Measurements from ENCODE around the gene ATP6V1E1. TPM values are rescaled to one million over a fixed set of nuclear protein-coding genes. Genes with fewer than 3 reads are reported as not detected.
"Not testable (repeated sequence)": the region's sequence is repeated elsewhere in the genome, so short reads cannot be mapped to it uniquely, and the experiment has no call there.

Gene ATP6V1E1
- total RNA-seq, 2 experiments from 2014 or later, result 68.1 to 68.2 TPM

- no peak overlapping the region for H3K4me3 Mint-ChIP-seq
- no peak for ATAC-seq
- CTCF ChIA-PET, result no interaction called here
- POLR2A ChIA-PET, result no interaction called here
- H3K27ac Mint-ChIP-seq, result no peak overlapping the region
- peaks cover 5% of the 10 kb centered on the region for H3K4me1 Mint-ChIP-seq (ENCODE audit: low read depth)
- H3K9me3 Mint-ChIP-seq, result no peaks in the 10 kb centered on the region
- DNase-seq, result no peak
- no peak for TF ChIP-seq CTCF (IDR thresholded peaks at IDR 0.05)
- intact Hi-C loops (cut with micrococcal nuclease), result no loop called here
- H3K27me3 Mint-ChIP-seq, result no peaks in the 10 kb centered on the region
- peaks cover 7% of the 10 kb centered on the region for H3K36me3 Mint-ChIP-seq (ENCODE audit: low read depth)
Observed at GRCh38 chr22:17648569-17648968, 20.0 kb upstream of the ATP6V1E1 start.

- no peak for DNase-seq
- CTCF ChIA-PET, result no interaction called here
- TF ChIP-seq CTCF (IDR thresholded peaks at IDR 0.05), result no peak
- POLR2A ChIA-PET, result no interaction called here
- Mint-ChIP-seq H3K4me1 (ENCODE audit: low read depth) (peaks cover 4% of the 10 kb centered on the region), H3K4me3 (no peak overlapping the region), H3K36me3 (ENCODE audit: low read depth) (peaks cover 5% of the 10 kb centered on the region), H3K27ac (no peak overlapping the region), H3K27me3 (no peaks in the 10 kb centered on the region), H3K9me3 (no peaks in the 10 kb centered on the region)
- intact Hi-C loops (cut with micrococcal nuclease), result no loop called here
- ATAC-seq, result no peak
Observed at GRCh38 chr22:17647991-17648390, 19.4 kb upstream of the ATP6V1E1 start.

GRCh38 chr22:17647452-17647851, 18.9 kb upstream of the ATP6V1E1 start:
- no peak for TF ChIP-seq CTCF (IDR thresholded peaks at IDR 0.05)
- ATAC-seq (no peak), DNase-seq (no peak)
- intact Hi-C loops (cut with micrococcal nuclease), result no loop called here
- no peaks in the 10 kb centered on the region for H3K9me3 Mint-ChIP-seq
- peaks cover 9% of the 10 kb centered on the region for H3K36me3 Mint-ChIP-seq (ENCODE audit: low read depth)
- CTCF ChIA-PET, result no interaction called here
- no peak overlapping the region for H3K27ac Mint-ChIP-seq
- H3K27me3 Mint-ChIP-seq, result no peaks in the 10 kb centered on the region
- H3K4me1 Mint-ChIP-seq (ENCODE audit: low read depth), result peaks cover 6% of the 10 kb centered on the region
- H3K4me3 Mint-ChIP-seq, result no peak overlapping the region
- POLR2A ChIA-PET, result no interaction called here

GRCh38 chr22:17642357-17642756, 13.8 kb upstream of the ATP6V1E1 start:
- ATAC-seq, H3K27ac Mint-ChIP-seq: not testable (repeated sequence)
- CTCF ChIA-PET, result interaction anchor here (0.6 kb wide), 1 partner anchor 164 kb away, joined by 3 read pairs; no protein-coding TSS in a partner anchor

GRCh38 chr22:17641269-17641668, 12.7 kb upstream of the ATP6V1E1 start:
- ChIA-PET CTCF (no interaction called here), POLR2A (no interaction called here)
- Mint-ChIP-seq H3K36me3 (ENCODE audit: low read depth) (peaks cover 25% of the 10 kb centered on the region), H3K4me3 (no peak overlapping the region), H3K27ac (no peak overlapping the region), H3K4me1 (ENCODE audit: low read depth) (peaks cover 22% of the 10 kb centered on the region), H3K27me3 (no peaks in the 10 kb centered on the region), H3K9me3 (no peaks in the 10 kb centered on the region)
- no peak for TF ChIP-seq CTCF (IDR thresholded peaks at IDR 0.05)
- intact Hi-C loops (cut with micrococcal nuclease), result no loop called here
- DNase-seq (no peak), ATAC-seq (no peak)

More at GRCh38 chr22:17642357-17642756, 13.8 kb upstream of the ATP6V1E1 start:
- DNase-seq; H3K4me3 Mint-ChIP-seq; intact Hi-C loops (cut with micrococcal nuclease); H3K27me3 Mint-ChIP-seq; POLR2A ChIA-PET; H3K9me3 Mint-ChIP-seq: not testable (repeated sequence)
- peaks cover 22% of the 10 kb centered on the region for H3K4me1 Mint-ChIP-seq (ENCODE audit: low read depth)
- H3K36me3 Mint-ChIP-seq (ENCODE audit: low read depth), result peaks cover 27% of the 10 kb centered on the region
